ENCODE results near the gene AHCTF1. TPM values are rescaled to one million over a fixed set of nuclear protein-coding genes. Genes with fewer than 3 reads are reported as not detected.

The AHCTF1 gene
- total and polyA plus RNA-seq, 4 donors, result 4.2 to 17.5 (median 10.6) TPM

DNA sequence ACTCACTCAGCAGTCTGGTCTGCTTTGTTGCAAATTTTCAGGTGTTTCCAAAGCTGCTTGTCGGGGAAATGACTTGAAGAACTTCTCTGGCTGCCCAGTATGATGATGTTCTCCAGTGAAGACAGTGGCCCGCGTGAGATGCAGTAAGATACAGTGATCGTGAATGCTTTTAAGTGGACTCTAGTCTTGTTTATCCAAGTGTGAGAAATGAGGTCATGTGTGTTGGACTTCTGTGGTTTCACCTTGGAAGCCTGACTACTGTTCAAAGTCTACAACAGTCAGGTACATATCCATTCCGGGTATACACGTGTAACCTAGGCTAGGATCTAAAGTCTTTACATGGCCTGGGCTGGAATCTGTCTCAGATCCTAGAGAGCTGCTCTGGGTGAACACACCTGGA is 47.0 kb upstream of the AHCTF1 start:
- H3K9ac ChIP-seq (ENCODE audit: low read depth in 1 of 2, low read length in 2 of 2), result no peak overlapping the region
- no peak overlapping the region for H3K27ac ChIP-seq (ENCODE audit: low read depth in 1 of 2, low read length in 2 of 2)
- no peak for DNase-seq (ENCODE audit: low spot score)
- H3K9me3 ChIP-seq (ENCODE audit: control insufficient read depth in 4 of 4, low read length in 3 of 4), result peaks cover 14 to 42% (median 25%) of the 10 kb centered on the region in 4 donors
- TF ChIP-seq YY1 (IDR thresholded peaks at IDR 0.05), result no peak
- H3K27me3 ChIP-seq (ENCODE audit: control insufficient read depth in 4 of 4, insufficient read depth in 4 of 4, low read length in 3 of 4), result no peaks in the 10 kb centered on the region
- no peaks in the 10 kb centered on the region for H3K4me1 ChIP-seq (ENCODE audit: control insufficient read depth in 4 of 4, insufficient read depth in 4 of 4, low read length in 3 of 4)
- H3K36me3 ChIP-seq (ENCODE audit: control insufficient read depth in 4 of 4, insufficient read depth in 3 of 4, low read depth in 1 of 4, low read length in 3 of 4), result no peaks in the 10 kb centered on the region
- H3K4me3 ChIP-seq (ENCODE audit: low read depth in 1 of 3, low read length in 3 of 3), result peak overlapping the region in 1 of 3 donors; percentile 29
- 90% methylated on average over 6 of the region's 6 CpGs for WGBS

DNA sequence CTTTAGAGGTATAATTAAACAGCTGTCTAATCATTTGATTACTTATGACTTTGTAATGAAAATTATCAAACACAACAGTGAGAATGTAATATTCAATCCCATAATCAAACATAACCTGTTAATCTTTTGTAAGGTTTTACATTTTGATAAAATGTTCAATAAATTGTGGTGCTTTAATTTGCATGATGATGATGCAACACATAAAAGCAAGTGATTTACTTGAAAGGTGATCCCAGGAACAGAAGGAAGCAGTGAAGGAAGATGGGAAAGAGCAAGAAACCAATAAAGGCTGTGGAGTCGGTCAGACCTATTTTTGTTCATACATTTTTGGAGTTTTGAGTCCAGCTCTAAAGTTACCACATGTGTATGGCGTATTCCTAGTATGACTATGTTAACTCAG is 46.5 kb upstream of the AHCTF1 start:
- no peaks in the 10 kb centered on the region for H3K27me3 ChIP-seq (ENCODE audit: control insufficient read depth in 4 of 4, insufficient read depth in 4 of 4, low read length in 3 of 4)
- WGBS, result 94% methylated on average over 2 of the region's 2 CpGs
- peaks cover 10 to 37% (median 23%) of the 10 kb centered on the region in 4 donors for H3K9me3 ChIP-seq (ENCODE audit: control insufficient read depth in 4 of 4, low read length in 3 of 4)
- H3K4me1 ChIP-seq (ENCODE audit: control insufficient read depth in 4 of 4, insufficient read depth in 4 of 4, low read length in 3 of 4), result no peaks in the 10 kb centered on the region
- H3K27ac ChIP-seq (ENCODE audit: low read depth in 1 of 2, low read length in 2 of 2), result no peak overlapping the region
- H3K9ac ChIP-seq (ENCODE audit: low read depth in 1 of 2, low read length in 2 of 2), result no peak overlapping the region
- peak overlapping the region in 1 of 3 donors; percentile 29 for H3K4me3 ChIP-seq (ENCODE audit: low read depth in 1 of 3, low read length in 3 of 3)
- no peaks in the 10 kb centered on the region for H3K36me3 ChIP-seq (ENCODE audit: control insufficient read depth in 4 of 4, insufficient read depth in 3 of 4, low read depth in 1 of 4, low read length in 3 of 4)
- TF ChIP-seq RAD21 (IDR thresholded peaks at IDR 0.05), result no peak
- TF ChIP-seq GABPA (IDR thresholded peaks at IDR 0.05 in 1 of 2, conservative IDR thresholded peaks at IDR 0.05 in 1 of 2), result no peak
- TF ChIP-seq EGR1 (IDR thresholded peaks at IDR 0.05; ENCODE audit: low read depth in 2 of 2), result no peak
- TF ChIP-seq RXRA (IDR thresholded peaks at IDR 0.05), result no peak
- no peak for TF ChIP-seq FOXA2 (IDR thresholded peaks at IDR 0.05)
- no peak for TF ChIP-seq SP1 (IDR thresholded peaks at IDR 0.05)
- no peak for TF ChIP-seq ATF3 (IDR thresholded peaks at IDR 0.05)
- TF ChIP-seq TAF1 (conservative IDR thresholded peaks at IDR 0.05), result no peak
- no peak for TF ChIP-seq HNF4A (conservative IDR thresholded peaks at IDR 0.05)
- TF ChIP-seq JUND (IDR thresholded peaks at IDR 0.05), result no peak
- no peak for TF ChIP-seq HNF4G (IDR thresholded peaks at IDR 0.05)
- TF ChIP-seq, protein P1, sequence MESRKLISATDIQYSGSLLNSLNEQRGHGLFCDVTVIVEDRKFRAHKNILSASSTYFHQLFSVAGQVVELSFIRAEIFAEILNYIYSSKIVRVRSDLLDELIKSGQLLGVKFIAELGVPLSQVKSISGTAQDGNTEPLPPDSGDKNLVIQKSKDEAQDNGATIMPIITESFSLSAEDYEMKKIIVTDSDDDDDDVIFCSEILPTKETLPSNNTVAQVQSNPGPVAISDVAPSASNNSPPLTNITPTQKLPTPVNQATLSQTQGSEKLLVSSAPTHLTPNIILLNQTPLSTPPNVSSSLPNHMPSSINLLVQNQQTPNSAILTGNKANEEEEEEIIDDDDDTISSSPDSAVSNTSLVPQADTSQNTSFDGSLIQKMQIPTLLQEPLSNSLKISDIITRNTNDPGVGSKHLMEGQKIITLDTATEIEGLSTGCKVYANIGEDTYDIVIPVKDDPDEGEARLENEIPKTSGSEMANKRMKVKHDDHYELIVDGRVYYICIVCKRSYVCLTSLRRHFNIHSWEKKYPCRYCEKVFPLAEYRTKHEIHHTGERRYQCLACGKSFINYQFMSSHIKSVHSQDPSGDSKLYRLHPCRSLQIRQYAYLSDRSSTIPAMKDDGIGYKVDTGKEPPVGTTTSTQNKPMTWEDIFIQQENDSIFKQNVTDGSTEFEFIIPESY (IDR thresholded peaks at IDR 0.05), result no peak
- TF ChIP-seq, protein P2, sequence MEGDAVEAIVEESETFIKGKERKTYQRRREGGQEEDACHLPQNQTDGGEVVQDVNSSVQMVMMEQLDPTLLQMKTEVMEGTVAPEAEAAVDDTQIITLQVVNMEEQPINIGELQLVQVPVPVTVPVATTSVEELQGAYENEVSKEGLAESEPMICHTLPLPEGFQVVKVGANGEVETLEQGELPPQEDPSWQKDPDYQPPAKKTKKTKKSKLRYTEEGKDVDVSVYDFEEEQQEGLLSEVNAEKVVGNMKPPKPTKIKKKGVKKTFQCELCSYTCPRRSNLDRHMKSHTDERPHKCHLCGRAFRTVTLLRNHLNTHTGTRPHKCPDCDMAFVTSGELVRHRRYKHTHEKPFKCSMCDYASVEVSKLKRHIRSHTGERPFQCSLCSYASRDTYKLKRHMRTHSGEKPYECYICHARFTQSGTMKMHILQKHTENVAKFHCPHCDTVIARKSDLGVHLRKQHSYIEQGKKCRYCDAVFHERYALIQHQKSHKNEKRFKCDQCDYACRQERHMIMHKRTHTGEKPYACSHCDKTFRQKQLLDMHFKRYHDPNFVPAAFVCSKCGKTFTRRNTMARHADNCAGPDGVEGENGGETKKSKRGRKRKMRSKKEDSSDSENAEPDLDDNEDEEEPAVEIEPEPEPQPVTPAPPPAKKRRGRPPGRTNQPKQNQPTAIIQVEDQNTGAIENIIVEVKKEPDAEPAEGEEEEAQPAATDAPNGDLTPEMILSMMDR (IDR thresholded peaks at IDR 0.05; ENCODE audit: low read depth, low read length, missing input control), result no peak
- no peak for TF ChIP-seq YY1 (IDR thresholded peaks at IDR 0.05)
- no peak for TF ChIP-seq NR2F2 (IDR thresholded peaks at IDR 0.05)
- TF ChIP-seq FOXA1 (IDR thresholded peaks at IDR 0.05), result no peak
- TF ChIP-seq, protein P3, sequence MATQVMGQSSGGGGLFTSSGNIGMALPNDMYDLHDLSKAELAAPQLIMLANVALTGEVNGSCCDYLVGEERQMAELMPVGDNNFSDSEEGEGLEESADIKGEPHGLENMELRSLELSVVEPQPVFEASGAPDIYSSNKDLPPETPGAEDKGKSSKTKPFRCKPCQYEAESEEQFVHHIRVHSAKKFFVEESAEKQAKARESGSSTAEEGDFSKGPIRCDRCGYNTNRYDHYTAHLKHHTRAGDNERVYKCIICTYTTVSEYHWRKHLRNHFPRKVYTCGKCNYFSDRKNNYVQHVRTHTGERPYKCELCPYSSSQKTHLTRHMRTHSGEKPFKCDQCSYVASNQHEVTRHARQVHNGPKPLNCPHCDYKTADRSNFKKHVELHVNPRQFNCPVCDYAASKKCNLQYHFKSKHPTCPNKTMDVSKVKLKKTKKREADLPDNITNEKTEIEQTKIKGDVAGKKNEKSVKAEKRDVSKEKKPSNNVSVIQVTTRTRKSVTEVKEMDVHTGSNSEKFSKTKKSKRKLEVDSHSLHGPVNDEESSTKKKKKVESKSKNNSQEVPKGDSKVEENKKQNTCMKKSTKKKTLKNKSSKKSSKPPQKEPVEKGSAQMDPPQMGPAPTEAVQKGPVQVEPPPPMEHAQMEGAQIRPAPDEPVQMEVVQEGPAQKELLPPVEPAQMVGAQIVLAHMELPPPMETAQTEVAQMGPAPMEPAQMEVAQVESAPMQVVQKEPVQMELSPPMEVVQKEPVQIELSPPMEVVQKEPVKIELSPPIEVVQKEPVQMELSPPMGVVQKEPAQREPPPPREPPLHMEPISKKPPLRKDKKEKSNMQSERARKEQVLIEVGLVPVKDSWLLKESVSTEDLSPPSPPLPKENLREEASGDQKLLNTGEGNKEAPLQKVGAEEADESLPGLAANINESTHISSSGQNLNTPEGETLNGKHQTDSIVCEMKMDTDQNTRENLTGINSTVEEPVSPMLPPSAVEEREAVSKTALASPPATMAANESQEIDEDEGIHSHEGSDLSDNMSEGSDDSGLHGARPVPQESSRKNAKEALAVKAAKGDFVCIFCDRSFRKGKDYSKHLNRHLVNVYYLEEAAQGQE (IDR thresholded peaks at IDR 0.05), result no peak
- TF ChIP-seq, protein P4, sequence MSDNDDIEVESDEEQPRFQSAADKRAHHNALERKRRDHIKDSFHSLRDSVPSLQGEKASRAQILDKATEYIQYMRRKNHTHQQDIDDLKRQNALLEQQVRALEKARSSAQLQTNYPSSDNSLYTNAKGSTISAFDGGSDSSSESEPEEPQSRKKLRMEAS (IDR thresholded peaks at IDR 0.05), result no peak
- no peak for DNase-seq (ENCODE audit: low spot score)
